Activated CD4-positive, alpha-beta T cell treated with anti-CD3 and anti-CD28 coated beads, Interleukin-2, amount 50 U/mL, for 1 hour (primary cell): ENCODE measurements around the gene NR1D1.

ENCODE experiments used
- DNase-seq: peaks from one replicate; pipeline ENCODE4 v3.0.0-alpha.2; 2020

Gene NR1D1

DNA sequence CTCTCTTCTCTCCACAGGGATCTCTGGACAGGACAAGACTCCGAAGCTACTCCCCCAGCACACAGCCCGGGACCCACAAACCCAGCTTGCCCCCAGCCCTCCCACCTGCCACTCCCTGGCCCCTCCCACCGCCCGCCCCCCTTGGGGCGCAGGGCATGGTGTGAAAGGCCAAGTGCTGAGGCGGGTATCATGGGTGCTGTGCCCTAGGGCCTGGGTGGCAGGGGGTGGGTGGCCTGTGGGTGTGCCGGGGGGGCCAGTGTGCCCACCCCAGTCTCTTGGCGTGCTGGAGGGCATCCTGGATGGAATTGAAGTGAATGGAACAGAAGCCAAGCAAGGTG is 26.2 kb downstream of the NR1D1 start:
- DNase-seq = no peak

GRCh38 chr17:40073454-40074174 is 26.8 kb downstream of the NR1D1 start:
- DNase-seq = no peak

DNA sequence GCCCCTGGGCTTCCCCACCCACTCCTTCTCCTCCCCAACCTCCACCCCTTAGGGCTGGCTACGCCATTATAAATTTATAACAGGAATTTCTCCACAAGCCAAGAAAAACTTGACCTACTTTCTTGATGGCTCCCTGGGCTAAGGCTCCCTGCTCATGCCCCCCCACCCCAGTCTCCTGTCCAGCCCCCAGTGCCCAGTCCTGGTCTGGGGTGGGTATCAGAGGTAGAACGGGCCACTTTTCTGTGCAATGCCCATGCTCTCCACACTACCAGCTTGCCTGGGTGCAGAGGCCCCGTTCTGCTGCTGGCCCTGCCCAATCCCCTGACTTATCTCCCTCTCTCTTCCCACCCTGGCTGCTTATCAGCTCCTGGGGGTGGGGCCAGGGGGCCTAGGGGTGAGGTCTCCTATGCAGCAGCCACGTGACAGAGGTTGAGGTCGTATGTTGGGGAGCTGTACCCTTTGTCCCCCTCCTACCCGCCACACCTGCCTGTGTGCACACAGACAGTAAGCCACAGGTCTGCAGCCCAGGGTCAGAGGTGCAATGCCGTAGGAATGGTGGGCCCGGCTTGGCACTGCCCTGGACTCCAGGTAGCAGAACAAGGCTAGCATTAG is 27.5 kb downstream of the NR1D1 start:
- DNase-seq = no peak

- no peak for DNase-seq
Observed at GRCh38 chr17:40072040-40072734, 28.2 kb downstream of the NR1D1 start.

DNA sequence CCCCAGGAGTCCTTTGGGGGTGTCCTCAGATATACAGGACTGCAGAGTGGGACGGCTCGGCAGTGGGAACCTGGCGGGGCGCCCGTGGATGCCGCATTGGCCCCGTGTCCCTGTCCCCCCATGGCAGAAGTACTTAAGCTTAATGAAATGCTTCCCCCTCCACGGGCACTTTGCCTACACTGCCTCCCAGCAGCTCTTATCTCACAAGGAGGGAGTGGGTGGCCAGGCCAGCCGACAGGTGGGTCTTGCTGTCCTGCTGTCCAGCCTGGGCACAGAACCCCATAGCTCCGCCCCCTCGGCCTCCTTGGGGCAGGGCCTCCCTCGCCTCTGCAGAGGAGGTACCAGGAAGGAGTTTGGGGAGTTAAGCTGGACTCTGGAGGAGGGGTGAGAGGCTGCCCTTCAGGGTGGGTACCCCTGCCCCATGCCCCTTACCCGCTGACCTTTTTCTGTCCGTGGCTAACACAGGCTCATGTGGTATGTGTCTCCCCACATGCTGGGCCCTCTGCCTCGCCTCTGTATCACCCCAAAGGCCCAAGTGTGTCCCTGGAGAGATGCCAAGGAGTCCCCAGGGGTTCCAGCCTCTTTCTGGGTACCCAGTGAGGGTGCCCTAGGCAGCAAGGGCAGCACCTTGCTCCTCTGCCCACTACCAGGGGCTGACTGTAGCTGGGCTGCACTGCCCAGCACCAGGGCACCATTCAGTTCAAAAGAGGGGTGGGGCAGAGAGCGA is 28.9 kb downstream of the NR1D1 start:
- no peak for DNase-seq

- no peak for DNase-seq
Observed at GRCh38 chr17:40070709-40071312, 29.6 kb downstream of the NR1D1 start.

DNA sequence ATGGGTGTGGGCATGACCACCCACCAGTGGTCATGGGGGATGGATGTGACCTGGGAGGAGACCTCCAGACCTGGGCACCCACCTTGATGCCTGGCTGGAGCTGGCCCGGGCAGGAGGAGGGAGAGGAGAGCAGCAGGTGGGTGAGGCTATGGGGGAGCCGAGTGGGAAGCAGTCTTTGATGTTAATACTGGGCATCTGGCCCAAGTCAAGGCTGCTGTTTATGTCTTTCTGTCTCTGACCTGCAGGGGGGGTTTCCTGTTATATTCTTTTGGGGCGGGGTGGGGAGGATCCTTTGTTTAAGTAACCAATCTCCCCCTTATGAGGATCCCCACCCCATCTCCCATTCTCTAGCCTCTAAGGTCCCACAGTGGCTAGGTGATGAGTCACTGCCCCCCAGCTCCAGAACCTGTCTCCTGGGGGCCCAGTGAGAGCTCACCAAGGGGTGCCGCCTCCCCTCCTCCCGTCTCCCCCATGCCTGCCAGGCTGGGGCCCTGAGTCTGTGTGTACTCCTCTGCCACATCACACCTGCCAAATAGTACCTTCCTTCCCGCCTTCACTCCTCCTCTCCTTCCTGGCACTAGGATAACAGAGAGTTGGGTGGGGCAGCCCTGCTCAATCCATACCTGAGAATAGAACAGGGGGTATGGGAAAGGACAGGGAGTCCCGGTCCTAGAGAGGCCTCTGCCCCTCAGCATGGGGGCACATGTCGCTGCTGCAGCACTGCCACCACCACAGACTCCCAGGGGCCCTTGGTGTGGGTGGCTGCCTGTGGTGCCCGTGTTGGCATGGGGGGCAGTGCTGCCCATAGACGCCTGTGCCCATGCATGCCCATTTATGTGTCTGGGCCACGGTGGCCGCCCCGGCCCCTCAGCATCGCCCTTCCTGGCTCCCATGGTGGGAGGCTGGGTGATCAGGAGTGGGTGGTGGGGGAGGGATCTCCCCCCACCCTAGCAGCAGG is 30.4 kb downstream of the NR1D1 start:
- DNase-seq = peak; percentile 34

DNA sequence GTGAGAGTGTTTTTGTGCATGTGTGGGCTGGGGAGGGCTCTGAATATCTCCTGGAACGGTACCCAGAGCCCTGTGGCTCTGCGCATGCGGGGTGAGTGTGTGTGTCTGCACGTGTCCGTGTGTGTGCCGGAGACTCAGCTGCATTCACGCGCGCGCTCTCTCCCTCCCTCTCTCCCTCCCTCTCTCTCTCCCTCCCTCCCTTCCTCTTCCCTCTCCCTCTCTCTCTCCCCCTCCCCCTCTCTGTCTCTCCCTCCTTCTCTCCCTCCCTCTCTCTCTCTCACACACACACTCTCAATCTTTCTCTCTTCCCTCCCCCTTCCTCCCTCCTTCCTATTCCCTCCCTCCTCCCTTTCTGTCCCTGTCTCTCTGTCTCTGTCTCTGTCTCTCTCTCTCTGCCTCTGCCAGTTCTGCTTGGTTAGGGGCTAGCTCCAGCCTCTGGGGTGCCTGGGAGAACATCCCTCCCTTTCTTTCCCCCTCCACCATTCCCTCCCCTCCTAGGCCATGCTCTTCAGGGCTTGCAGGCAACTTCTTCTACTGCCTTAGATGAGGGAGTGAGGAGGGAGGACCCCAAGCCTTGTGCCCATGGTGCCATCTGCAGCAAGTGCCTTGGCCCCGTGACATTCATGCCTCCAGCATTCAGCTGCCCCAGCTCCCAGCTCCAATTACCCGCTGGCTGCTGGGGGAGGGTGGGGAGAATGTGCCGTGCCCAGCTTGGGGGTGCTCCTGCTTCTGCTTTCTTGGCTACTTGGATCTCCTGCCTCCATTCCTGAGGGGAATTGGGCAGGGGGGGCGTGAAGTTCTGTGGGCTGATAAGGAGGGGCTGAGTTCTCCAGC is 31.3 kb downstream of the NR1D1 start:
- DNase-seq = peak; percentile 79

- DNase-seq = no peak
Observed at GRCh38 chr17:40068584-40068916, 31.8 kb downstream of the NR1D1 start.

- DNase-seq = no peak
Observed at GRCh38 chr17:40068129-40068581, 32.2 kb downstream of the NR1D1 start.

- no peak for DNase-seq
Observed at GRCh38 chr17:40067710-40068109, 32.7 kb downstream of the NR1D1 start.

- no peak for DNase-seq
Observed at GRCh38 chr17:40065769-40066510, 34.4 kb downstream of the NR1D1 start.

- DNase-seq = no peak
Observed at GRCh38 chr17:40064971-40065768, 35.2 kb downstream of the NR1D1 start.

GRCh38 chr17:40063901-40064531 is 36.4 kb downstream of the NR1D1 start:
- no peak for DNase-seq

- peak; percentile 32 for DNase-seq
Observed at GRCh38 chr17:40063187-40063771, 37.1 kb downstream of the NR1D1 start.

- DNase-seq = peak; percentile 70
Observed at GRCh38 chr17:40062329-40063186, 37.8 kb downstream of the NR1D1 start, which contains the start of gene THRA. Gene THRA (plus strand): TSS chr17:40062965. CDS start chr17:40074489, 11,524 bp downstream.

DNA sequence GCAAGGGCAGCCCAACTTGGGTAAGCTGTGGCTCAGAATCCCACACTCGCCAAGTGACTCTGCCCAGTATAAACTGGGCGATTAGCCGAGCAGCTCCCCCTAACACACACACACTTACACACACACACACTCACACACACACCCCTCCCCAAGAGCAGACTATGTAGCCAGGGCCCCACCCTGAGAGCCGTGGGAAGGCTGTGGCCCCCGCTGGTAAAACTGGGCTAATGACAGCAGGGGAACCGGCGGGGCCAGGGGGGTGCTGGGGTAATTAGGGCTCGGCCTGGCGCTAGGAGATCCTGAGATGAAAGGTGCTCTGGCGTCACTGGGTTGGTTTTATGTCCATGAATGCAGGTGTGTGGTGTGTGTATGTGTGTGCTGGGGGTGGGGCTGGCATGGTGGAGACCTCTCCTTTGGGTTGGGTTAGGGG is 38.8 kb downstream of the NR1D1 start:
- DNase-seq = no peak
